ENCODE results near the gene FAM168B.

The FAM168B gene

DNA sequence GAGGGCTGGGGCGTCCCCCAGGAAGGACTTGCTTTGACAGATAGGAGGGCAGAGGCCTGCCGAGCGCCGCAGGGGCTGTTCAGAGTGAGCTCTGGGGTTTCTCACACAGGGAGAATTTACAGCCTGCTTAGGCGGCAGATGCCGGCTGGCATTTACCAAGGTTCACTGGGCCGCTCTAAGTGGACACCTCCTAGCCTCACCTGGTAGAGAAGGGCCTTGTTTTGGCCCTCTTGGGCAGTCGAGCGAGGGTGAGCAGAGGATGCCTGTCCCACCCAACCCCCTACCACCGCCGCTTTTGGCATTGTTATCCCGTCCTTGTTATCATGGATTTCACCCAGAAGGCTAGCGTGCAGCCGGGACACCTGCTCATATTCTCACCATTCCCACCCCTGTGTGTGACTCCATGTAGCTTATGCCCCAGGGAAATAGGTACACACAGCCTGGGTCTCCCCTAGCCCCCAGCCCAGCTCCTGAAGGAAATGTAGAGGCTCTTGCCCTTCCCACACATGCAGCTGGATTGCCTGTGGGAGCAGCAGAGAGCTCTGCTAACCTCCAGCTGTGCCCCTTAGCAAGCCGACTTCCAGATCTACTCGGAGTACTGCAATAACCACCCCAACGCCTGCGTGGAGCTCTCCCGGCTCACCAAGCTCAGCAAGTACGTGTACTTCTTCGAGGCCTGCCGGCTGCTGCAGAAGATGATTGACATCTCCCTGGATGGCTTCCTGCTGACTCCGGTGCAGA, 52.4 kb downstream of the FAM168B start:
- in situ Hi-C loops (cut with HindIII; ENCODE audit: low pct_ligation_motif_present, low sequenced_read_pairs), result no loop called here
- DNase-seq, result peak; percentile 24
- Histone ChIP-seq H3K27ac (no peak overlapping the region), H3K4me3 (ENCODE audit: low read depth, low read length) (no peak overlapping the region), H3K36me3 (replicated peaks) (no peaks in the 10 kb centered on the region), H3K27me3 (replicated peaks) (peaks cover 23% of the 10 kb centered on the region)
- TF ChIP-seq, protein P1, sequence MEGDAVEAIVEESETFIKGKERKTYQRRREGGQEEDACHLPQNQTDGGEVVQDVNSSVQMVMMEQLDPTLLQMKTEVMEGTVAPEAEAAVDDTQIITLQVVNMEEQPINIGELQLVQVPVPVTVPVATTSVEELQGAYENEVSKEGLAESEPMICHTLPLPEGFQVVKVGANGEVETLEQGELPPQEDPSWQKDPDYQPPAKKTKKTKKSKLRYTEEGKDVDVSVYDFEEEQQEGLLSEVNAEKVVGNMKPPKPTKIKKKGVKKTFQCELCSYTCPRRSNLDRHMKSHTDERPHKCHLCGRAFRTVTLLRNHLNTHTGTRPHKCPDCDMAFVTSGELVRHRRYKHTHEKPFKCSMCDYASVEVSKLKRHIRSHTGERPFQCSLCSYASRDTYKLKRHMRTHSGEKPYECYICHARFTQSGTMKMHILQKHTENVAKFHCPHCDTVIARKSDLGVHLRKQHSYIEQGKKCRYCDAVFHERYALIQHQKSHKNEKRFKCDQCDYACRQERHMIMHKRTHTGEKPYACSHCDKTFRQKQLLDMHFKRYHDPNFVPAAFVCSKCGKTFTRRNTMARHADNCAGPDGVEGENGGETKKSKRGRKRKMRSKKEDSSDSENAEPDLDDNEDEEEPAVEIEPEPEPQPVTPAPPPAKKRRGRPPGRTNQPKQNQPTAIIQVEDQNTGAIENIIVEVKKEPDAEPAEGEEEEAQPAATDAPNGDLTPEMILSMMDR (IDR thresholded peaks at IDR 0.05; ENCODE audit: low read depth, low read length, missing control alignments), result peak; percentile 57

DNA sequence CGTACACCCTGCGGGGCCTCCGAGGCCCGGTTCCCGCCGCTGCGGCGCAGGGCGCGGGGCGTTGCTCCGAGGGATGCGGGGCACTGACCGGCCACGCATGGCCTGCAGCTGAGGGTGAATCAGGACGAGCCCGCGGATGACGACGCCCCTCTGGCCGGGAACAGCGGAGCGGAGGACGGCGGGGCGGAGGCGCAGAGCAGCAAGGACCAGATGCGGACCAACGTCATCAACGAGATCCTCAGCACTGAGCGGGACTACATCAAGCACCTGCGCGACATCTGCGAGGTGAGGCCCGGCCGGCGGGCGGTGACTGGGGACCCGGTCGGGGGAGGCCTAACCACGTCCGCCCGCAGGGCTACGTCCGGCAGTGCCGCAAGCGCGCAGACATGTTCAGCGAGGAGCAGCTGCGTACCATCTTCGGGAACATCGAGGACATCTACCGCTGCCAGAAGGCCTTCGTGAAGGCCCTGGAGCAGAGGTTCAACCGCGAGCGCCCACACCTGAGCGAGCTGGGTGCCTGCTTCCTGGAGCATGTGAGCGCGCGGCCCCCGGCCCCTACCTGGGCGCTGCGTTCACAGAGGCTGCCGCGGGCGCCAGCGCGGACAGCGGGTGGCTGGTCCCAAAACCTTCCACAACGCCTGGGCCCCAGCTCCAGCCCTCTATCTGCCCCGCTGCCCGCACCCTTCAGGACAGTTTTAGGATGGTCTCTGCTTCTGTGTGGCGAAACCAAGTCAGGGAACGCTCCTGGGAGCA, 53.2 kb downstream of the FAM168B start:
- Histone ChIP-seq H3K4me3 (ENCODE audit: low read depth, low read length) (no peak overlapping the region), H3K36me3 (replicated peaks) (no peaks in the 10 kb centered on the region), H3K27ac (no peak overlapping the region), H3K27me3 (replicated peaks) (peaks cover 24% of the 10 kb centered on the region)
- no peak for DNase-seq
- TF ChIP-seq, protein P1 (IDR thresholded peaks at IDR 0.05; ENCODE audit: low read depth, low read length, missing control alignments), result no peak
- in situ Hi-C loops (cut with HindIII; ENCODE audit: low pct_ligation_motif_present, low sequenced_read_pairs), result no loop called here

DNA sequence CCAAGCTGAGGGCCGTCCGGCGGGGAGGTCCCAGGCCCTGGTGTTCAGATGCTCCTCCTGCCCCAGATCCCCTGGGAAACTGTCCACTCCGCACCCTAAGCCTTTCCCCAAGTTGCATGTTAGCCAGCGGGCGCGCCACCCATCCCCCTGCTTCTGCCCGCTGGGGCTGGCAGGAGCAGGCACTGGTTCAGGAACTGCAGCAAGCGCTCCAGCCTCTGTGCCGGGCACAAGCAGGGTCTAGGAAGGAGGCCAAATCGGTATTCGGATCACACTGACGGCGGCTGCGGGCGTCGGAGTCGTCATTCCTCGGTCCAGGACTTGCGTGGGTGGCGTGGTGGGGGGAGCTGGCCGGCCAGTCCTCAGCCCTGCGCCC, 53.7 kb downstream of the FAM168B start:
- Histone ChIP-seq H3K36me3 (replicated peaks) (no peaks in the 10 kb centered on the region), H3K27ac (no peak overlapping the region), H3K4me3 (ENCODE audit: low read depth, low read length) (no peak overlapping the region), H3K27me3 (replicated peaks) (peaks cover 27% of the 10 kb centered on the region)
- DNase-seq, result no peak
- TF ChIP-seq, protein P1 (IDR thresholded peaks at IDR 0.05; ENCODE audit: low read depth, low read length, missing control alignments), result no peak
- in situ Hi-C loops (cut with HindIII; ENCODE audit: low pct_ligation_motif_present, low sequenced_read_pairs), result no loop called here

DNA sequence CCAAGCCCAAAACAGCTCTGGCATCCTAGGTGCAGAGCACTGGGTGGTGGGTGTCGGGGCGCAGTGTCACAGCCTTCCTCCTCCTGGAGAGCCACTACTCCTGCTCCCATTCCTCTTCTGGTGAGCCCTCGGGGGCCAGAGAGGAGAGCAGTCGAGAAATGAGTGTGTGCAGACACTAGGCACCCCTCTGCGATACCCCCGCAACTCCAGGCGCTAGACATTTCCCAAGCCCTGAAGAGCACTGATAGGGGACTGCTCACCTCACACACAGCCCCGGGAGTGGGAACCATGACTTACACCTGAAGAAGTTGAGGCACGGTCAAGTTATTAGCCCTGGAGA, 54.2 kb downstream of the FAM168B start:
- Histone ChIP-seq H3K27ac (no peak overlapping the region), H3K36me3 (replicated peaks) (no peaks in the 10 kb centered on the region), H3K27me3 (replicated peaks) (peaks cover 32% of the 10 kb centered on the region), H3K4me3 (ENCODE audit: low read depth, low read length) (no peak overlapping the region)
- no peak for DNase-seq
- TF ChIP-seq, protein P1 (IDR thresholded peaks at IDR 0.05; ENCODE audit: low read depth, low read length, missing control alignments), result no peak
- in situ Hi-C loops (cut with HindIII; ENCODE audit: low pct_ligation_motif_present, low sequenced_read_pairs), result no loop called here

DNA sequence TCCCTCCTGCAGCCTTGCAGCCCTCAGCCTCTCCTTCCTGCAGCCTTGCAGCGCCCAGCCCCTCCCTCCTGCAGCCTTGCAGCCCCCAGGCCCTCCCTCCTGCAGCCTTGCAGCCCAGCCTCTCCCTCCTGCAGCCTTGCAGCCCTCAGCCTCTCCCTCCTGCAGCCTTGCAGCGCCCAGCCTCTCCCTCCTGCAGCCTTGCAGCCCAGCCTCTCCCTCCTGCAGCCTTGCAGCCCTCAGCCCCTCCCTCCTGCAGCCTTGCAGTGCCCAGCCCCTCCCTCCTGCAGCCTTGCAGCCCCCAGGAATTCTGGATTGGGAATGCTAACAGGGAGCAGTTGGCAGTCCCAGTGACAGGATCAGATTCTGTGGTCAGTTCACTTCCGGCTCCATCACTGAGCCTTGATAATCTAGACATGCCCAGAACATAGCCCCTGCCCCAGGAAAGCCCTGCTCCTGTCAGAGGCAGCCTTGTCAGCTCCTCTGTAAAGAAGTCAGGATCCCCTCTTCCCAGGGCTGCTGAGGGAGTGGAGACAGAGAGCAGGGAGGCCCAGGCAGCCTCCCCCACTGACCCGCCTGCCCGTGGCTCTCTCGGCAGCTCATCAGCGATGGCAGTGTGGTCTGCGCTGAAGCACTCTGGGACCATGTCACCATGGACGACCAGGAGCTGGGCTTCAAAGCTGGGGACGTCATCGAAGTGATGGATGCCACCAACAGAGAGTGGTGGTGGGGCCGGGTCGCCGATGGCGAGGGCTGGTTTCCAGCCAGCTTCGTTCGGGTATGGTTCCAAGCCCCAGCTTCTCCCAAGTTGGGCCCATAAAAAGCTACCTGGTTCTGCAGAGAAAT, 54.8 kb downstream of the FAM168B start:
- Histone ChIP-seq H3K4me3 (ENCODE audit: low read depth, low read length) (no peak overlapping the region), H3K27ac (no peak overlapping the region), H3K36me3 (replicated peaks) (no peaks in the 10 kb centered on the region), H3K27me3 (replicated peaks) (peaks cover 33% of the 10 kb centered on the region)
- in situ Hi-C loops (cut with HindIII; ENCODE audit: low pct_ligation_motif_present, low sequenced_read_pairs), result no loop called here
- TF ChIP-seq, protein P1 (IDR thresholded peaks at IDR 0.05; ENCODE audit: low read depth, low read length, missing control alignments), result no peak
- DNase-seq, result no peak
